Posterior cingulate gyrus (tissue), 11 donors: ENCODE data around the gene COG5.

Experiments
- DNase-seq, 10 donors: peaks; one replicate each; pipeline versions ENCODE4 v3.0.0 to v3.0.0-alpha.2; 2020 to 2021; ENCODE audit warnings: mixed read lengths in 3 of 10
- intact Hi-C: fragments of 100-400 bp; cut with DNase I; formaldehyde crosslinking; loops from one replicate; pipeline ENCODE4 v1.15.1; 2023

Gene COG5

DNA sequence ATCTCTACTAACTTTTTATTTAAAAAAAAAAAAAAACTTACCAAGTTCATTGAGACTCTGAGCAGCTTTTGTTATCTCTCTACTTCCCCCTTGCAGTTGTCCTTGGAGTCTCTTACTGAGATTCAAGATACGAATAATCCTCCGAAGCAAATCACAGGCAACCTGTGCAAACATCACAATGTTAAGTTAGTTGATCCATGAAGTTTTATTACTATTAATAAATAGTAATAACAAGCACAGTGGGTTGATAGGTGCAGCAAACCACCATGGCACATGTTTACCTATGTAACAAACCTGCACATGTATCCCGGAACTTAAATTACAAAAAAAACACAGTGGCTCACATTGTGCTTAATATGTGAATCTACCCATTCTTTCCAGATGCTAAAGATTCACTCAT is 36.5 kb downstream of the COG5 start:
- intact Hi-C loops = no loop called here
- DNase-seq = no peak

DNA sequence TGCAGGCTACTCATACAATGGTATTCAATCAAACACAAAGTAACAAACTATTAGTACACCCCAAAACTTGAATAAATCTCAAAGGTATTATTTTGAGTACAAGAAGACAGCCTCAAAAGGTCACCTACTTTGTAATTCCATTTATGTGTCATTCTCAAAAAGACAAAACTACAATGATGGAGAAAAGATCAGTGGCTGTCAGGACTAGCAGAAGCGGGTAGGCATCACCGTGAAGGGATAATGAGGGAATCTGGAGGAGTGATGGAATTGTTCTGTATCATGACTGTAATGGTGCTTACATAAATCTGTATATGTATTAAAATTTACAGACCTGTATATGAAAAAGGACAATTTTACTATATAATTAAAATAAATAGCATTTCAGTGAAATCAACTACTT is 37.0 kb downstream of the COG5 start:
- no peak for DNase-seq
- intact Hi-C loops = no loop called here

DNA sequence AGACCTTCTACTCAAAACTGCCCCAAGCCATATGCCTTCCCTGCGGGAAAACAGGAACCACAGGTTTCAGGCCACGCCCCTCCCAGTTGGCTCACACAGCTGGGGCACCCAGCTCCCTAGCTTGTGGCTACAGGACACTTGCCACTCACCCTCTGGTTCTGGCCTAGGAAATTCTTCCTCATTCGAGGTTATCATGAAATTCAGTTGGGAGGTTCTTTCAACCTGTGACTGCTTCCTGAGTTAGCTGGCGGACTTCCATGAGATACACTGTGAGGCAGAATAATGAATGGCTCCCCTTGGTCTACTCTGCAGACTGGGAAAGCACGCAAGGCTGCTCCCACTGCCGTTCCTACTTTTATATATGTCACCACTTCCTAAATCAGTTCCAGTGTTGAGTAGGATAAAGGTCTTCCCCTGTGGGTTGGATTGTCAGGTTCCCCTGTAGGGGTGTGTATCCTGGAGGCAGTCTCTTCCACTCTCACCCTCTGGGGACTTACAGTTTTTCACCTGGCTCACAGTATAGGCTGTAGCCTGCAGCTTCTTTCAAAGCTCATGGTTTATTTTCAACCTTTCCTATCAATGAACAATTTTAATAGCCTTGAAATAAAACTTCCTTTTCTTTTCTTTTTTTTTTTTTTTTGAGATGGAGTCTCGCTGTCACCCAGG is 56.9 kb downstream of the COG5 start:
- intact Hi-C loops = no loop called here
- DNase-seq = no peak

DNA sequence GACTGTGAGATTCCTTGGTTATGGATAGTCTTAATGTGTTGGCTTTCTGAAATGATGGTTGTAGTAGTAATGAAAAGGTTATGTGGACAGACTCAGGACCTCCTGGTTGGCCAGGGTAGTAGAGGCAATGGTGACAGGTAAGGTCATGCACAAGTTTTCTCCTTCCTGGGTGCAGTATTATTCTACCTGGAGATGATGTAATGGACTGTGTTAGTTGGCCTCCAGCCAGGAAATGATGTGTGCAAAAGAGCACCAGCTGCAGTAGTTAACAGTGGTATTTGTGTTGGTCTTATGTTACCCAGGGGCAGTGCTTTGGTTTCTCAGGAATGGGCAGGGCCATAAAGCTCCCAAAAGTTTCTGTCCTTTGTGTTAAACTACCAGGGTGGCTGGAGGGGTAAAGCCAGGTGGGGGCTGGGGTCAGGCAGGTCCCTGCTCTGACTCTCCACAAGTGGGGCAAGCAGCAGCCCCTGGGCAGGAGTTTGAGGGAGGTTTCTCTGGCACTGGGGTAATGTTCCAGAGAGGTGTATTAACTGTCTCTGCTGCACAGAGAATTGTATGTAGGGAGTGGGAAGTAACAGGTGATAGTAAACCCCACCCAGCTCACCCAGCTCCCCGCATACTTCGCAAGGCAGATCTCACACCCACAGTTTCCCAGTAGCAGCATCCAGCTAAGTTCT is 57.6 kb downstream of the COG5 start:
- DNase-seq = no peak
- intact Hi-C loops = no loop called here

DNA sequence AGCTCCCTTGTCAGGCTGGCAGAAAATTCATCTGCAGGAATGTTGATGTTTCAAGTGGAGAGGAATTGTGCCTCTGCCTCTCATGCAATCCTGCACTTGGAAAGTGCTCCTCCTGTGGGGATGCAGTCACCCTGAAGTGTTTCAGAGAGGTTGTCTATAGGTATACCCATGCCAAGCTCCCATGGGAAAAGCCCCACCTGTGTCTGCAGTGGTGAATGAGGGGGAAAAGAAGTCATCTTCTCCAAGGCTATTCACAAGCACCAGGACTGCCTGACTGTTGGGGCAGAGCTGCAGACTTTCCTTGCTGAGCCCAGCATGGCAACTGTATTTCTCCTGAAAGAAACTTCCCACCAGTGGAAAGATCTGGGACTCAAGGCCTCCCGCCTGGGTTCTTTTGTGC is 58.4 kb downstream of the COG5 start:
- intact Hi-C loops = no loop called here

DNA sequence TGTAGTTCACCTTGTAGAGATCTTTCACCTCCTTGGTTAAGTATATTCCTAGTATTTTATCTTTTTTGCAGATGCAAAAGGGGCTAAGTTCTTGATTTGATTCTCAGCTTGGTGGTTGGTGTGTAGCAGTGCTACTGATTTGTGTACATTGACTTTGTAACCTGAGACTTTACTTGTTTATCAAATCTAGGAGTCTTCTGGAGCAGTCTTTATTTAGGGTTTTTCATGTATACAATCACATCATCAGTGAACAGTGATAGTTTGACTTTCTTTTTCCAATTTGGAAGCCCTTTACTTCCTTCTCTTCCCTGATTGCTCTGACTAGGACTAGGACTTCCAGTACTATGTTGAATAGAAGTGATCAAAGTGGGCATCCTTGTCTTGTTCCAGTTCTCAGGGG is 60.0 kb downstream of the COG5 start:
- intact Hi-C loops = no loop called here
- DNase-seq = no peak

More for the DNA sequence above, 58.4 kb downstream of the COG5 start:
- DNase-seq = no peak

DNA sequence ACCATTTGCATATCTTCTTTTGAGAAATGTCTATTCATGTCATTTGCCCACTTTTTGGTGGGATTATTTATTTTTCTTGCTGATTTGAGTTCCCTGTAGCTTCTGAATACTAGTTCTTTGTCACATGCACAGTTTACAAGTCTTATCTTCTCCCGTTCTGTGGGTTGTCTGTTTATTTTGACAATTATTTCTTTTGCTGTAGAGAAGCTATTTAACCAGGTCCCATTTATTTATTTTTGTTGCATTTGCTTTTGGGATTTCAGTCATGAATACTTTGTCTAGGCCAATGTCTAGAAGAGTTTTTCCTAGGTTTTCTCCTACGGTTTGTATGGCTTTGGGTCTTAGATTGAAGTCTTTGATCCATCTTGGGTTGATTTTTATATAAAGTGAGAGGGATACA is 60.9 kb downstream of the COG5 start:
- no peak for DNase-seq
- intact Hi-C loops = no loop called here

DNA sequence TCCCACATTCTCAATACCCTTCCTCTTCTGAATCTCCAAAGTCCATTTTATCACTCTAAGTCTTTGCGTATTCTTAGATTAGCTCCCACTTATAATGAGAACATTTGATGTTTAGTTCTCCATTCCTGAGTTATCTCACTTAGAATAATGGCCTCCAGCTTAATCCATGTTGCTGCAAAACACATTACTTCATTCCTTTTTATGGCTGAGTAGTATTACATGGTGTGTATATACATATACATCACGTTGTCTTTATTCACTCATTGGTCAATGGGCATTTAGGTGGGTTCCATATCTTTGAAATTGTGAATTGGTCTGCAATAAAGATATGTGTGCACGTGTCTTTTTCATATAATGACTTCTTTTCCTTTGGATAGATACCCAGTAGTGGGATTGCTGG is 61.6 kb downstream of the COG5 start:
- no peak for DNase-seq
- intact Hi-C loops = no loop called here

DNA sequence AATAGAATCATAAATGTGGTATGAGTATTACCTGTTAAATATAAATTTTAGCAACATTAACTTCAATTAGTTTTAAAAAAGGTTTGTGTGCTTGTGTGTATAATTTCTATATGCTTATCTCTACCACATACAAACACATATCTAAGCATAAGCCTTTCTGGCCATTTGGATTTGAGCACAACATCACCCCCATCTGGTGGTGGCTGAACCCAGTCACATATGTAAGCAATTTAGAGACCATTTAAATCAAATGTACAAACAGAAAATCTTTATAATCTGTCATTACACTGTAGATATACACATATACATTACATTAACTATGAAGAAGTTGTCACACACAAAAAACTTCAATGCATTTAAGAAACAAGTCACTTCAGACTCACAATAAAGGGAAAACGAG is 62.1 kb downstream of the COG5 start:
- intact Hi-C loops = no loop called here
- DNase-seq = peak in 1 of 10 donors; percentile 18

DNA sequence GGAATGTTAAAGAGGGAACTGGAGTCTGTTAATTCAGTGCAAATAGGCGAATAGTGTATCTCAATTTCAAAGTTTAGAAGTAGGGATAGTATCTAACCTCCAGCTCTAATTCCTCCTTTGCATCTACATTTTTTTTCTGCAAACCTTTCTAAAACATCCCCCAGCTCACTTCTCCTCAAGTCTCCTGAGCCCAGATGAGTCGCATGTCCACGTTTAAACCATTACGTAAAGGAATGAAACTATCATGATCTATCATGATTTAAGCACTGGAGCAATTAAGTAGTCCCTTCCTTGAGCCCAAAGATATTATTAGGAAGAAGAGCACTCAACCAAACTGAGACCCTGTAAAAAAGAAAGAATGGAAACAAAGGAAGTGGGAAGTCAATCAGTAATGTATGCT is 64.0 kb downstream of the COG5 start:
- DNase-seq = no peak

DNA sequence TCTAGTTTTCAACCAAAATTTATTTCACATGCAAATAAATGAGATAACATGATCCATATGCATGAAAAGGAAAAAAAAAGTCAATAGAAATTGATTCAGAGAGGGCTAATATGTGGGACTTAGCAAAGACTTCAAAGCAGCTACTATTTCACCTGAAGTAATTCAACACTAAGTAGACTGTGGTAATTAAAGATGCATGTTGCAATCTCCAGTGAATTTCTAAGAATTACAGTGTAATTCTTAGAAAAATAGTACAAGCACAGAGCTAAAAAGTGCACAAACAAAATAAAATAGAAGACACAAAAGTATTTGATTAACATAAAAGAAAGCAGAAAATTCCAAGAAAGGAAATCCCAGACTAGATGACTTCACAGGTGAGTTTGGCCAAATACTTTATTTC is 68.2 kb downstream of the COG5 start:
- DNase-seq = no peak

More for the DNA sequence above, 64.0 kb downstream of the COG5 start:
- intact Hi-C loops = no loop called here

DNA sequence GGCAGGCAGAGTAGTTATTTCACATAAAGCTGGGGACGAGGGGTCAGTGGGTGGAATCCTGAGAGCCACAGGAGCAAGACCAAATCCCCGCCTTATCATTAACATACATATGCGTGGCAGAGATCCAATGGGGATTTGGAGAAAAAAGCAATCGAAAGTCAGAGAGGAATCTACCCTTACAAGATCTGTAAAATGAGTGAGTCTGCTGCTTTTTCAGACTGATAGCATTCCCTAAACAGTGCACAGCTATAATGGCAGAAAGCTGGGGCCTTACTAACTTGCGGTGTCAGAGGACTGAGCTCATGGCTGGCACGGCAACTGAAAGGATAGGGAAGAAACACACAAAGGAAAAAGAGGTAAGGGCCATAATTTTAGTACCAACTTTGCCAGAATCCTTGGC is 68.8 kb downstream of the COG5 start:
- intact Hi-C loops = no loop called here
- DNase-seq = no peak

More for the DNA sequence above, 68.2 kb downstream of the COG5 start:
- intact Hi-C loops = no loop called here

DNA sequence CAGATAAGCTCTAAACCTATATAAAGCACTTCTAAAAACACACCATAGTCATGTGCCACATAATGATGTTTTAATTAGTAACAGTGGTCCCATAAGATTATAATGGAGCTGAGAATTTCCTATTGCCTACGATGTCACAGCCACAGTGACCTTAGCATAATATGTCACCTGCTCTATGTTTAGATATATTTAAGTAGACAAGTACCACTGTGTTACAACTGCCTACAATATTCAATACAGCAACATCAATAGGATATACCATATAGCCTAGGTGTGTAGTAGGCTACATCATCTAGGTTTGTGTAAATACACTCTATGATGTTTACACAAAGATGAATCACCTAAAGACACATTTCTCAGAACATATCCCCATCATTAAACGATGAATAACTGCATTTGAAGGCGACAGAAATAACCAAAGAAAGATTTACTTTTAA is 69.4 kb downstream of the COG5 start:
- no peak for DNase-seq
- intact Hi-C loops = no loop called here

DNA sequence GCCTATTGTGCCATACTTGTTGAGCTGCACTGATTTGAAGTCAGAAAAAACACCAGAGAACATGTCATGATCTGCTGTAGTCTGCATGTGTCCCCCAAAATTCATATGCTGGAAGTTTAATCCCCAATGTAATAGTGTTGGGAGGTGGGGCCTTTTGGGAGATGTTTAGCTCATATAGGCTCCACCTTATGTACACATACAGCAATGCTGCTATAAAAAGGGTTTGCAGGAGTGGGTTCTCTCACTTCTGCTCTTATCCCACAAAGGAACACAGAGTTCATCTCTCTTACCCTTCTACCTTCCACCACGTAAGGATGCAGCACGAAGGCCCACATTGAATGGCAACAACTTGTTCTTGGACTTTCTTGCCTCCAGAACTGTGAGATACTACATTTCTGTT is 70.8 kb downstream of the COG5 start:
- intact Hi-C loops = no loop called here
- DNase-seq = no peak

DNA sequence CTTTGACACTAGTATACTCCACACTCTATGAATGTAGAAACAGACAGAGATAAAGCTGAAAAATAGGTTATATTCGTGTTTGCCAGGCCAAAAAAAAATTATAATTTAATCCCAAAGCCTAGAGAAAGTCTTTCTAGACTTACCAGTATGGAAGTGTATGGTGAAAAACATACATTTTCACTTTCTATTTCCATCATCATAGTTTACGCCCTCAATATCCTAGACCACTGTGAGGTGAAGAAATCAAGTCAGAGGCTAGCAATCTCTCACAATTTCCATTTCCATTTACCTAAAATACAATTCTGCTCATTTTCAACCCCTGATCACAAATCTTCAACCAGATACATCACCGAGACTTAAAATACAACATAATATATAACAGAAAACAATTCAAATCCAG is 77.7 kb downstream of the COG5 start:
- intact Hi-C loops = no loop called here
- DNase-seq = no peak

DNA sequence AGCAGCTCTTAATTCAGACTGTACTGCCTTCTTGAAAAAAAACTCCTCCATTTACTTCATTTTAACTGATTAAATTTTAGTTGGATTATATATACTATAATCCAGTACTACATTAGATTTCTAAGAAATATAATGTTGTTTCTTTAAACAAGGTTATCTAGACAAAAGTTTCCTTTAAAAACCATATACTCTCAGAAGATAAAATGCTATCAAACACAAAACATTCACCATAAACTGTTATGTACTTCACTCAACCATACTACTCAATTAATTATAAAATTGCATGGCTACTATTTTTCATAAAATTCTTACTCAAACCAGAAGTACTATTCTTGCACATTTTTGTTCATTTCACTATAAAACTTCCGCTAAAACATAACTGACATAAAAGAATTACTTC is 81.1 kb downstream of the COG5 start:
- DNase-seq = no peak
- intact Hi-C loops = no loop called here

DNA sequence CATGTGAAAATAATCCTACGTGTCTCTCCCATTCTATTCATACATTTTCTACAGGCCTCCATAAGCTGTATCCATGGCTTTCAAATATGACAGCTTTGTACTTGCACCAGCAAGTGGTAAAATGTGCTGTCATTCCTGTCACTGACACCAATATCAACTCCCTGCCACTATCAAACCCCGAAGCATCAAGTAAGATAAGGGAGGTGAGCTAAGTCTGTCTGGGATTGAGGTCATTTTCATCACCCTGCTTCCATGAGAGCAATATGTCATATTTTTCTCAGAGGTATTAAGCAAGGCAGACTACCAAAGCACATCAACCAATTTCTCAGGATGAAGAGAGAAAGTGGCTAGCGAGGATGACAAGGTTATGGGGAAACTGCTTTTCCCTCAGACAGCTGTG is 82.8 kb downstream of the COG5 start:
- no peak for DNase-seq
- intact Hi-C loops = no loop called here

DNA sequence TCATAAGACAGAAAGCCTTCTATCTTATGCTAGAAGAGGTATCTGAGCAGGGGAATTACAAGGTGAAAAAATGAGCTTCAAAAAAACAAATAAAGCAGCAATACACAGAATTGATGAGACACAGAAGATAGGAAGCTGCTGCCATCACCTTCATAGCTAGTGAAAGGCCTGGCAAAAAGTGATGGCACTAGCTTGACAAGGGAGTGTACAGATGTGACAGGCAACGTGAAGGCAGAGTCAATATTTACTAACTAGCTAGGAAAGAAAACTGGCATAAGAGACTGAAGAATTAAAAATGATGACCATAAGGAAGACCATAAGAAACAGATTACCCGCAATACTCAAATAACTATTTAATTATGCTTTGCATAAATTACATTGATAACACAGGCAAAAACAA is 84.4 kb downstream of the COG5 start:
- intact Hi-C loops = loop anchor here (10.0 kb wide), 1 partner anchor 105 kb away; the partner anchor contains the start of gene BCAP29
- DNase-seq = no peak

DNA sequence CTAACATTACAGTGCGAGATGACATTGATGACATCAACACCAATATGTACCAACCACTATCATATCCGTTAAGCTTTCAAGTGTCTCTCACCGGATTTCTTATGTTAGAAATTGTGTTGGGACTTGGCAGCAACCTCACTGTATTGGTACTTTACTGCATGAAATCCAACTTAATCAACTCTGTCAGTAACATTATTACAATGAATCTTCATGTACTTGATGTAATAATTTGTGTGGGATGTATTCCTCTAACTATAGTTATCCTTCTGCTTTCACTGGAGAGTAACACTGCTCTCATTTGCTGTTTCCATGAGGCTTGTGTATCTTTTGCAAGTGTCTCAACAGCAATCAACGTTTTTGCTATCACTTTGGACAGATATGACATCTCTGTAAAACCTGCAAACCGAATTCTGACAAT is 89.6 kb downstream of the COG5 start:
- intact Hi-C loops = loop anchor here (10.0 kb wide), 1 partner anchor 111 kb away; the partner anchor contains the start of gene BCAP29
- DNase-seq = no peak

DNA sequence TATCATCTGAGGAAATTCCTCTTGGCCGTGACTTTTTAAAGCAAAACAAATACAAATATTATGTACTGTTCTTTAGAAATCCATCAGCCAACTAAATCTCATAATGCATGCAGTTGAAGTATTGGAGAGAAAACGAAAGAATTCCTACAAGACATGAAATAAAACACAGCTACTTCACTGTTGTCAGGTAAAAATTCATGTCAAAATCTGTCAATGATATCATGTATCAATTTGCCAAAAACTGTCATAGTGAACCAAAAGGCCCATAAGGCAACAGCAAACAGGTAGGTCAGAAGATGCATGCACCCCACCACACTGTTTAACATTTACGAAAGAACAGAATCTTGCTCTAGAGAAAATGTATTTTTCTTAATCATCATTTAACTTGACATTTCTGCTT is 91.6 kb downstream of the COG5 start:
- intact Hi-C loops = loop anchor here (10.0 kb wide), 1 partner anchor 113 kb away; the partner anchor contains the start of gene BCAP29
- no peak for DNase-seq

DNA sequence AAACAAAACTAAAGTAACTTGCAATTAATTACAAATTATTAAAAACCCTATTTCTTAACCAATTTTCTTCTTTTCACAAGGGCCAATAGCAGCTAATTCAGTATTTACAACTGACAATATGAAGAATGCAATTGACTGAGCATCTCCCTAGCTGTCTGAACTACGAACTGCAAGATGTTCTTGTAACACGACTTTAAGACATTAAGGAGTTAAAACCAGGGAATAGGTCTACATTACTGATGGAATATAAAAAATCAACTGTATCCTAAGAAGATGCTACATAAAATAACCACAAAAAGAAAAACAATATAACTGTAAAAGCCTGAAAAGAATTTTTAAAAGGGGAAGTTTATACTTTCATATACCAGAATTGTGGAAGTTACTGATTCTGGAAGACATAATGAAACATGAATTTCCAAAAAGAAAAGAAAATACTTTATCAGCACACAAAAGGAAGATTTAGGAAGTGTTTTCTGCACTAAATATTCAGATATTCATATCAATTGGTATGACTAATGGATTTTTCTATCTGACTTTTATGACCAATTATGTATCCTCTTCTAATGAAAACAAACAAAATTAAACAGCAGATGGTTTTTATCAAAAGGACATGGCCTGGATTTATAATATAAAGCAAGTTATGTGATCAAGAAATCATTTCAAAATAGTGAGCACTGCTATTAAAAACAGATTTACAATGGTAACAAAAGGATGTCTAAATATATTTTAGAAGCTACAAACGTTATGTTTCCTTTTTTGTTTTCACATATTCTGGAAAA is 92.2 kb downstream of the COG5 start:
- intact Hi-C loops = loop anchor here (10.0 kb wide), 1 partner anchor 113 kb away; the partner anchor contains the start of gene BCAP29
- DNase-seq = no peak
